Measurements from ENCODE around the gene MVP. TPM values are rescaled to one million over a fixed set of nuclear protein-coding genes. Genes with fewer than 3 reads are reported as not detected.
A peak's percentile ranks its signal among the peaks of the same experiment; 100 is the strongest.

MVP gene
- total RNA-seq, 2 experiments from 2014 or later, result 130 to 136 TPM

DNA sequence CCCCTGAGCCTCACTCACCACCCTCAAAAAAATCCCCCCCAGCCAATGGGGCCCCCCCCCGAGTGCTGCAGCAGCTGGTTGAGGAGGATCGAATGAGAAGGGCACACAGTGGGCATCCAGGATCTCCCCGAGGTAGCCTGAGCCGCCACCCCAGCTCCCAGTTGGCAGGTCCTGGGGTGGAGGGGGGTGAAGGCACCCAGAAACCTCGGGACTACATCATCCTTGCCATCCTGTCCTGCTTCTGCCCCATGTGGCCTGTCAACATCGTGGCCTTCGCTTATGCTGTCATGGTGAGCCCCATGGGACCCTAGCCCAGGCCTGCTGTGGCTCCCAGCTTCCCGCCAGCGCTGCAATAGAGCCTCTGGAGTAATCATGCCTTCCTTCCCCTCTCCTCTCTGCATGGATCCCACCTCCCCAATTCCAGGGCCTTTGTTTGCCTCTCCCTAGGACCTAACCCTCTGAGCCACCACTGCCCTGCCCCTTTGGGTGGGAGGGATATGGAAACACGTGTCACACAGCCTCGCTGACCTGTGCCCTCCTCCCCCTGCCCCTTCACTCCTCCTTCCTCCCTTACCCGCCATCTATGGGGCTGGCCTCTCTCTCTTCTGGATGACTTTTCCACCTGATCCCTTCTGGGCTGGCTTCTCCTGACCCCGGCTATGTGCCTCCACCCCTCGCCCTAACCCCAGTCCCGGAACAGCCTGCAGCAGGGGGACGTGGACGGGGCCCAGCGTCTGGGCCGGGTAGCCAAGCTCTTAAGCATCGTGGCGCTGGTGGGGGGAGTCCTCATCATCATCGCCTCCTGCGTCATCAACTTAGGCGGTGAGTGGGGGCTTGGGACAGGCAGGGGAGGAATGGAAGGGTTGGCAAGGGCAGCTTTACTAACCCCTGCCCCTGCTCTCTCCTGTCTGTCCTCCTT lies 6.4 kb upstream of the MVP start:
- Mint-ChIP-seq H3K36me3 (peaks cover 31% of the 10 kb centered on the region), H3K27ac (no peak overlapping the region)
- no peak for DNase-seq

DNA sequence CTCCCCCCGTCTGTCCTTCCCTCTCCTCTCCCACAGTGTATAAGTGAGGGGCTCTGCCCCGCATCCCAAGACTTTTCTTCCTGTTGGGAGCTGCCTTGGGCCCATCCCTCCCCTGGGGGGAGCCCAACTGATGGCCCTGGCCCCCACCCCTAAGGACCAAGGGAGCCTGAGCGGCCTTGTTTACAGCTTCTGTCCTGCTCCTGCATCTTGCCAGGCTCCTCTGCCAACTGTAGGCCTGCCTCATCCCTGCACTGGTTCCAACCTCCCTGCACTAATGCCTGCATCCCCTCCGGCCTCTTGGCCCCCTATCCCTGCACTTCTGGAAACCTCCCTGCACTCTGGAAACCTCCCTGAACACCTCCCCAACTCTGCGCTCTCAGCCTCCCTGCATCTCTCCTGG lies 5.7 kb upstream of the MVP start:
- Mint-ChIP-seq H3K27ac (peak overlapping the region; percentile 96), H3K36me3 (peaks cover 34% of the 10 kb centered on the region), H3K4me3 (peak overlapping the region; percentile 93), H3K4me1 (peaks cover 45% of the 10 kb centered on the region), H3K9me3 (no peaks in the 10 kb centered on the region), H3K27me3 (peaks cover 12% of the 10 kb centered on the region)
- POLR2A ChIA-PET, result no interaction called here
- DNase-seq (no peak), ATAC-seq (ENCODE audit: low read depth) (no peak)

More for the DNA sequence above, 6.4 kb upstream of the MVP start:
- H3K4me3 Mint-ChIP-seq, result no peak overlapping the region
- ATAC-seq (ENCODE audit: low read depth), result no peak
- H3K4me1 Mint-ChIP-seq, result peaks cover 43% of the 10 kb centered on the region
- H3K27me3 Mint-ChIP-seq, result peaks cover 12% of the 10 kb centered on the region
- H3K9me3 Mint-ChIP-seq, result no peaks in the 10 kb centered on the region
- POLR2A ChIA-PET, result no interaction called here

DNA sequence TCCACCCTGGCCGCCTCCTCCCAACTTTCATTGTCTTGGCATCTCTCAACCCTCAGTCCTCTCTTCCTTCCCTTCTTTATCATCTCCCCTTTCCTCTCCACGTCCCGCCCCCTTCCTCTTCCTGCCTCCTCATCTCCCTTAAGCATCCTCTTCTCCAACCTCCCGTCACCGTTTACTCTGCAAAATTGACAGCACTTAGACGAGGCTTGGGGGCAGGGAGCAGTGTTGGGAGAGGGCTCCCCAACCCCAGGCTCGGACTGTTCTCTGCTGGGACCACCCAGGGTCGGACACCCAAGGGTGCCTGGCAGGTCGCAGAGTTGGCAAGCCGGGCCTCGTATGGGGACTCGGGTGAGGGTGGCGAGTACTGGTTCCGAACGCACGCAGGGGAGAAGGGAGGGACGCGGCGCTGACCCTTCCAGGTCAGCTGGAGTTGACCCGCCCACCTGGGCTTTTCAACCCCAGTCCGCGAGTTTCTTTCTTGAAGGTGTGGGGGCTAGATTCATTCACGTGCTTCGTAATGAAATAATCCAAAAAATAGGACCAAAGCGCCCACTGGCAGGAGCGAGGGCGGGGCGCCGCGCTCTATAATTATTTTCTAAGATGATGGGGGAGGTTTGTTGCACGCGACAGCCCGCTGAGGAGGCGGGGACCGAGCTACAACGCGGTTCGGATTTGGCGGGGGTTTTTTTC lies 5.1 kb upstream of the MVP start:
- peaks cover 32% of the 10 kb centered on the region for H3K36me3 Mint-ChIP-seq
- H3K27ac Mint-ChIP-seq, result peak overlapping the region; percentile 96
- peaks cover 47% of the 10 kb centered on the region for H3K4me1 Mint-ChIP-seq
- peaks cover 12% of the 10 kb centered on the region for H3K27me3 Mint-ChIP-seq
- ATAC-seq (ENCODE audit: low read depth) (no peak), DNase-seq (peak; percentile 56)
- POLR2A ChIA-PET, result interaction anchor here (0.5 to 4.3 kb wide), 17 partner anchors 8 to 263 kb away, joined by 3 to 82 read pairs (median 3); partner anchors contain the start of genes KIF22, MAZ and QPRT
- no peaks in the 10 kb centered on the region for H3K9me3 Mint-ChIP-seq
- H3K4me3 Mint-ChIP-seq, result peak overlapping the region; percentile 93

DNA sequence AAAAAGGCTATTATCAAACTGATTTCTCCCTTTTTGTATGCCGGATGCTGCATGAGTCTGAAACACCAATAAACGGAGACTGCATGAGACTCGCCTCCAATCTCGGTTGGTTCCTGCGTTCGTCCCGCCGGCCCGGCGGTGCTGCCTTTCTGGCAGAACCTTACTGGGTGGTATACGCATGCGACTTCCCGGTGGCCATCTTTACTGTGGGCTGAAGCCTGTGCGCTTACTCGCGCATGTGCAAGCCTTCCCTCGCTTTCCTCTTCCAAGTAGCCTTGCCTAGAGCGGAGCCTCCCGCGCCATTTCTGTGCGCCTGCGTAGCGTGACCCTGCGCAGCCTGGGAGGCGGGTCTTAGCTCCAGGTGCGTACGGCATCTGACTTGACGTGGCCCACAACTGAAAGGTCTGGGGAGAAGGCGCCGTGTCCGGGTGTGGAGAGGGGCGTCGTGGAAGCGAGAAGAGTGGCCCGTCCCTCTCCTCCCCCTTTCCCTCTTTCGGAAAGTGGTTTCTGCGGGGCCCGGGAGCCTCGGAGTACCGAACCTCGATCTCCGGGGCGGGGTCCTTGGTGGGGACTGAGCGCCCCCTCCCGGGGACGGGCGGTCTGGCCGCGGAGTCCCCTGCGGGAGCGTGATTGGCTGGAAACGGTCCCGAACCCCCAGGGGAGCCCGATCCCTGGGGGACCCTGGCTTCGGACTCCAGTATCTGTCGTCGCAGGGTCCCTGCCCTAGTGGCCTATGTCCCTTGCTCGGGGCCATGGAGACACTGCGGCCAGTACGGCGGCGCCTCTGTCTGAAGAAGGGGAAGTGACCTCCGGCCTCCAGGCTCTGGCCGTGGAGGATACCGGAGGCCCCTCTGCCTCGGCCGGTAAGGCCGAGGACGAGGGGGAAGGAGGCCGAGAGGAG lies 4.2 kb upstream of the MVP start, which contains the start of gene PAGR1:
PAGR1 (plus strand) TSS at position 360 of the 901 bp plus-strand sequence; CDS start at position 734, 374 bp downstream.
- Mint-ChIP-seq H3K36me3 (peaks cover 28% of the 10 kb centered on the region), H3K4me3 (peak within 1 kb of the TSS; percentile 93), H3K27me3 (peaks cover 12% of the 10 kb centered on the region), H3K27ac (peak within 1 kb of the TSS; percentile 96), H3K9me3 (no peaks in the 10 kb centered on the region), H3K4me1 (peaks cover 39% of the 10 kb centered on the region)
- ATAC-seq (ENCODE audit: low read depth) (peak; percentile 78), DNase-seq (peak; percentile 96)
- POLR2A ChIA-PET, result interaction anchor here (0.5 to 4.3 kb wide), 23 partner anchors 9 to 263 kb away, joined by 3 to 82 read pairs (median 4); partner anchors contain the start of genes KIF22, MAZ and QPRT

DNA sequence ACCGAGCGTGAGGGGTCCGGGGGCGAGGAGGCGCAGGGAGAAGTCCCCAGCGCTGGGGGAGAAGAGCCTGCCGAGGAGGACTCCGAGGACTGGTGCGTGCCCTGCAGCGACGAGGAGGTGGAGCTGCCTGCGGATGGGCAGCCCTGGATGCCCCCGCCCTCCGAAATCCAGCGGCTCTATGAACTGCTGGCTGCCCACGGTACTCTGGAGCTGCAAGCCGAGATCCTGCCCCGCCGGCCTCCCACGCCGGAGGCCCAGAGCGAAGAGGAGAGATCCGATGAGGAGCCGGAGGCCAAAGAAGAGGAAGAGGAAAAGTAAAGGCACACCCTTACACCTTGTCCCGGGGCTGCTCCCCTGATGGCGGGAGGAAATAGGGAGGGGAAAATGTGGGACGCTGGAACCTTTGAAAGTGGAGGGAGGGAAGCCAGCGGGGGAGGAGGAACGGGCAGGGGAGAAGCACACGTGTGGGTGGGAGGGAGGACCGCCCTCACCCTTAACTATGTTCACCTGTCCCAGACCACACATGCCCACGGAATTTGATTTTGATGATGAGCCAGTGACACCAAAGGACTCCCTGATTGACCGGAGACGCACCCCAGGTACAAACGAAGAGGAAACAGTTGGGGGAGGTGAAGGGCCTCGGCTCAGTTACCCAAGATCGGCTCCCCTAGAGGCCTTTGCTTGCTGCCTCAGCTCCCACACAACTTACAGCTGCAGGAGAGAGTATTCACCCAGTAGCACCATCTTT lies 3.4 kb upstream of the MVP start:
- peaks cover 35% of the 10 kb centered on the region for H3K4me1 Mint-ChIP-seq
- H3K4me3 Mint-ChIP-seq, result peak overlapping the region; percentile 93
- no peaks in the 10 kb centered on the region for H3K9me3 Mint-ChIP-seq
- peak; percentile 79 for DNase-seq
- H3K36me3 Mint-ChIP-seq, result peaks cover 24% of the 10 kb centered on the region
- ATAC-seq (ENCODE audit: low read depth), result peak; percentile 46
- H3K27me3 Mint-ChIP-seq, result peaks cover 12% of the 10 kb centered on the region
- peak overlapping the region; percentile 96 for H3K27ac Mint-ChIP-seq
- POLR2A ChIA-PET, result interaction anchor here (0.6 to 4.3 kb wide), 13 partner anchors 10 to 126 kb away, joined by 3 to 82 read pairs (median 5); partner anchors contain the start of genes KIF22 and MAZ

DNA sequence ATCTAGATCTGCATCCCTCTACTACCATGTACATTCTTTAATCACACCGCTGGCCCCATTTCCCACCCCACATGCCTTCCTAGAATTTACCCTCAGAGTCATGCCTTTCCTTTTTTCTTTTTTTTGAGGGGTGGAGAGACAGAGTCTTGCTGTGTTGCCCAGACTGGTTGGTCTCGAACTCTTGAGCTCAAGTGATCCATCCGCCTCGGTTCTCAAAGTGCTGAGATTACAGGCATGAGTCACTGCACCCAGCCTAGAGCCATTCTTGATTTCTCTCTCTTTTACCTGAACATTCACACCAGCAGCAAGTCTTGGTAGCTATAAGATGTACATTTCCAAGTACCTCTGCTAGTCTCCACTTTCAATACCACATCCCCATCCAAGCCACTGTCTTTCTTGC lies 2.2 kb upstream of the MVP start:
- H3K27me3 Mint-ChIP-seq, result peaks cover 3% of the 10 kb centered on the region
- peak overlapping the region; percentile 84 for H3K27ac Mint-ChIP-seq
- POLR2A ChIA-PET, result interaction anchor here (2.1 to 4.3 kb wide), 3 partner anchors 9 to 28 kb away, joined by 12 to 82 read pairs (median 32); partner anchors contain the start of genes KIF22 and MAZ
- peak overlapping the region; percentile 96 for H3K4me3 Mint-ChIP-seq
- peaks cover 27% of the 10 kb centered on the region for H3K36me3 Mint-ChIP-seq
- no peak for ATAC-seq (ENCODE audit: low read depth)
- no peaks in the 10 kb centered on the region for H3K9me3 Mint-ChIP-seq
- DNase-seq, result no peak
- peaks cover 42% of the 10 kb centered on the region for H3K4me1 Mint-ChIP-seq

DNA sequence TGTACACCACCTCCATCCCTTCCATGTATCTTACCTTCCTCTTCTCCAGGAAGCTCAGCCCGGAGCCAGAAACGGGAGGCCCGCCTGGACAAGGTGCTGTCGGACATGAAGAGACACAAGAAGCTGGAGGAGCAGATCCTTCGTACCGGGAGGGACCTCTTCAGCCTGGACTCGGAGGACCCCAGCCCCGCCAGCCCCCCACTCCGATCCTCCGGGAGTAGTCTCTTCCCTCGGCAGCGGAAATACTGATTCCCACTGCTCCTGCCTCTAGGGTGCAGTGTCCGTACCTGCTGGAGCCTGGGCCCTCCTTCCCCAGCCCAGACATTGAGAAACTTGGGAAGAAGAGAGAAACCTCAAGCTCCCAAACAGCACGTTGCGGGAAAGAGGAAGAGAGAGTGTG lies 756 bp upstream of the MVP start:
- POLR2A ChIA-PET, result interaction anchor here (0.8 to 4.3 kb wide), 8 partner anchors 7 to 117 kb away, joined by 4 to 82 read pairs (median 18); partner anchors contain the start of genes KIF22 and MAZ
- Mint-ChIP-seq H3K27ac (peak overlapping the region; percentile 86), H3K4me1 (peaks cover 43% of the 10 kb centered on the region), H3K36me3 (peaks cover 27% of the 10 kb centered on the region), H3K9me3 (no peaks in the 10 kb centered on the region), H3K27me3 (no peaks in the 10 kb centered on the region), H3K4me3 (peak overlapping the region; percentile 96)
- ATAC-seq (ENCODE audit: low read depth), result no peak
- no peak for DNase-seq

DNA sequence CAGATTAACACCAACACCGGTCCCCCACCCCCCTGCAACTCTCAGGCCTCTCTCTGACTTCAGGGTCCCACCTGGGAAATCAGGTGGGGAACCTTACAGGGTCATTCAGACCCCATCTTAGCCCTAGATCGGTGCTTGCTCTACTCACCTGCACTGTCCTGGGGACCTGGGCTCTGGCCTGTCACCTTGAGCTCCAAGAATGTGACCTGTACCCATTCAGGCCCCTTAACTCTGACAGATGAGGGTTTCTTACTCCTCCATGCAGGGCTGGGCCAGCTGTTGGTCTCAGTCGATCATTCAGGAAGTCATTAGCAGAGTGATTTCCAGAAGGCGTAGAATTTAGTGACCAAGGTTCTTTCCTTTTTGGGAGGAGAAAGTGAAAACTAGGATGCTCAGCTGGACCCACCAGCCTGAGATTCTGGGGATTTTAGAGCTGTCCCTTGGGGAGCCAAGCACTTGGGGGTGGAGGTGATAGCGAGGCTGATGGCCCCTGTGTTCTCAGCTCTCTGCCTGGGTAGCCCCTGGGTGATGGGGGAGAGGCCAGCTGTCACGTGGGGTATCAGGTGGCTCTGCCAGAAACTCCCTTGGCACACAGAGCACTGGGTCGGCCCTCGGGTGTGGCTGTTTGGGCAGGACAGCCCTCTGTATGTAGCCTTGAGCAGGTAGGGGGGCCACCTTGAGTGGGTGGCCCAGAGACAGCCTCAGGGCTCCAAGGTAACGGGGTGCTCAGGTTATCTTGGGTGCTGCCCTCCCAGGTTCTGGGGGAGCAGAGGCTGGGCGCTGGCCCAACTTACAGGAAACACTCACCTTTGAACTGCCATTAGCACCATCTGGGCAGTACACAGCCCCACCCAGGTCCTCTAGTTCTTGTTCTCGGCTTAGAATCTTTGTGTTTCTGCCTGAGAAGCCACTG lies 724 bp downstream of the MVP start:
- Mint-ChIP-seq H3K9me3 (no peaks in the 10 kb centered on the region), H3K4me1 (peaks cover 46% of the 10 kb centered on the region), H3K27me3 (no peaks in the 10 kb centered on the region), H3K27ac (peak overlapping the region; percentile 86), H3K4me3 (peak overlapping the region; percentile 96), H3K36me3 (peaks cover 30% of the 10 kb centered on the region)
- DNase-seq, result peak; percentile 60
- peak; percentile 8 for ATAC-seq (ENCODE audit: low read depth)
- POLR2A ChIA-PET, result interaction anchor here (0.5 to 4.0 kb wide), 14 partner anchors 11 to 813 kb away, joined by 3 to 43 read pairs (median 4); partner anchors contain the start of genes KCTD13, KIF22, MAZ and TMEM219

DNA sequence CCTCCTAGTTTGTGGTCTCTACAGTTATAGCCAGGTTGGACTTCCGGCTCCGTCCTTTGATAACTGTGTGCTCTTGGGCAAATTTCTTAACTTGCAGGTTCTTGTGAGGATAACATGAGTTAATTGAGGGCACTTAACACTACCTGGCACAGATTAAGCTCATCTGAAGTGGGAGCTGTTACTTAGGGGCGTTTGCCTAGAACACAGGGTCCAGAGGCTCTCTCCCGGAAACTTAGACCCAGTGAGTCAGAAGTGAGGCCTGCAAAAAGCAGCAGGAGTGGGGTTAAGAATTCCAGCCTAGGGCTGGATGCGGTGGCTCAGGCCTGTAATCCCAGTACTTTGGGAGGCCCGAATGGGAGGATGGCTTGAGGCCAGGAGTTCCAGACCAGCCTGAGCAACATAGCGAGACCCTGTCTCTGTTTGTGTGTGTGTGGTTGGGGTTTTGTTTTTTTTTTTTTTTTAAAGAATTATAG lies 1.4 kb downstream of the MVP start:
- POLR2A ChIA-PET, result interaction anchor here (0.5 to 4.0 kb wide), 12 partner anchors 10 to 813 kb away, joined by 3 to 43 read pairs (median 6); partner anchors contain the start of genes KCTD13, KIF22, MAZ and TMEM219
- Mint-ChIP-seq H3K27ac (peak overlapping the region; percentile 86), H3K27me3 (no peaks in the 10 kb centered on the region), H3K9me3 (no peaks in the 10 kb centered on the region), H3K4me3 (peak overlapping the region; percentile 96), H3K36me3 (peaks cover 30% of the 10 kb centered on the region), H3K4me1 (peaks cover 51% of the 10 kb centered on the region)
- no peak for DNase-seq
- no peak for ATAC-seq (ENCODE audit: low read depth)

DNA sequence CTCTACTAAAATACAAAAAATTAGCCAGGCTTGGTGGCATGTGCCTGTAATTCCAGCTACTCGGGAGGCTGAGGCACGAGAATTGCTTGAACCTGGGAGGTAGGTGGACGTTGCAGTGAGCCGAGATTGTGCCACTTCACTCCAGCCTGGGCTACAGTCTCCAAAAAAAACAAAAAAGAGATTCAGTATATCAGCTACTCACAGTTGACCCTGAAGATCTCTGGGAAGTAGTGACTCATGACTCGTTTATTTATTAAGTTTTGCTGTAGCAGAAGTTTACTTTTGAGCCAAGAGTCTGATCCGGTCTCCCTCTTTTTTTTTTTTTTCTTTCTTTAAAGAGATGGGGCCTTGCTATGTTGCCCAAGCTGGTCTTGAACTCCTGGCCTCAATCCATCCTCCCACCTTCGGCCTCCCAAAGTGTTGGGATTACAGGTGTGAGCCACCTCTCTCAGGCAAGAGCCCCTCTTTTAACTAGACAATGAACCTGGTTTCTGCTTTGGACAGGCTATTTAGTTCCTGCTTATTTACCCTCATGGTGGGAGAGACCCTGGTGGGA lies 4.4 kb downstream of the MVP start:
- peaks cover 11% of the 10 kb centered on the region for H3K36me3 Mint-ChIP-seq
- peak overlapping the region; percentile 83 for H3K27ac Mint-ChIP-seq
- no peaks in the 10 kb centered on the region for H3K27me3 Mint-ChIP-seq
- no peaks in the 10 kb centered on the region for H3K9me3 Mint-ChIP-seq
- peaks cover 46% of the 10 kb centered on the region for H3K4me1 Mint-ChIP-seq
- H3K4me3 Mint-ChIP-seq, result peak overlapping the region; percentile 69
- DNase-seq (no peak), ATAC-seq (ENCODE audit: low read depth) (no peak)
- POLR2A ChIA-PET, result interaction anchor here (0.8 to 4.3 kb wide), 4 partner anchors 7 to 499 kb away, joined by 3 to 32 read pairs (median 5); partner anchors contain the start of gene PAGR1
